HepG2 (cell line): Measurements from ENCODE around the gene FAM124A. TPM values are rescaled to one million over a fixed set of nuclear protein-coding genes. Genes with fewer than 3 reads are reported as not detected.

Experiments
- ATAC-seq: fragments of 200-7000 bp; cut with Tn5 transposase; 3 replicates; pipeline ENCODE4 v1.9.1; 2020; ENCODE audit warnings: mild to moderate bottlenecking, moderate library complexity
- BruUV-seq: library from RNA; stranded (reverse); fragments of 400-500 nt; replicated peaks from 2 replicates; lab custom pipeline; 2021; lab: Mats Ljungman, UMichigan
- CTCF ChIA-PET: fragments of 300-600 bp; formaldehyde crosslinking; extraction: SDS; loops from one replicate; lab custom pipeline; 2021; ENCODE audit warnings: low total read pairs, inconsistent platforms, low intra/inter-chr PET ratio; lab: Yijun Ruan, JAX
- POLR2A ChIA-PET: fragments of 350-600 bp; sonication (Branson Sonifier 250); formaldehyde crosslinking; loops from one replicate; lab custom pipeline; 2020; ENCODE audit warnings: antibody characterized with exemption, inconsistent platforms; lab: Yijun Ruan, JAX
- DNase-seq: peaks from one replicate; pipeline ENCODE4 v3.0.0-alpha.2; 2015; ENCODE audit warnings: low spot score
- FAIRE-seq: peaks from 3 replicates; lab custom pipeline; 2011; peaks lifted over from hg19 to GRCh38; lab: Jason Lieb, UNC
- H2AFZ ChIP-seq: one replicate; pipeline ENCODE4 v1.6.1; 2011; ENCODE audit warnings: low read length, inconsistent platforms
- H3K27ac ChIP-seq: fragments of 300-600 bp; 3 replicates; pipeline ENCODE4 v1.8.0; 2011; ENCODE audit warnings: mixed run types, mild to moderate bottlenecking, mixed read lengths, low read length, inconsistent platforms; ENCODE audit not compliant: insufficient read depth; ENCODE audit errors: extremely low read length
- H3K27me3 ChIP-seq, 2 experiments: fragments of 200-600 bp in 1 of 2; 2 replicates in 1 of 2; 3 replicates in 1 of 2; pipeline versions ENCODE4 v1.6.0 to v1.8.0; 2011; ENCODE audit warnings: low read length in 2 of 2, mild to moderate bottlenecking in 2 of 2, moderate library complexity in 2 of 2, inconsistent platforms in 1 of 2; ENCODE audit not compliant: insufficient read depth in 2 of 2, control insufficient read depth in 1 of 2
- H3K36me3 ChIP-seq, 2 experiments: fragments of 200-600 bp in 1 of 2; replicated peaks in 1 of 2; 2 replicates in 1 of 2; 3 replicates in 1 of 2; pipeline versions ENCODE4 v1.5.1 to v1.8.0; 2011; ENCODE audit warnings: low read length in 2 of 2, inconsistent platforms in 1 of 2; ENCODE audit not compliant: insufficient read depth in 2 of 2, control insufficient read depth in 1 of 2
- H3K4me1 ChIP-seq: 2 replicates; pipeline ENCODE4 v1.5.1; 2012; ENCODE audit warnings: low read length, inconsistent platforms; ENCODE audit not compliant: insufficient read depth
- H3K4me2 ChIP-seq: 2 replicates; pipeline ENCODE4 v1.6.0; 2011; ENCODE audit warnings: low read depth, low read length, inconsistent platforms
- H3K4me3 ChIP-seq, 3 experiments: fragments of 200-600 bp in 1 of 3; sonication (generic), shearing (Covaris generic) in 1 of 3; replicated peaks in 1 of 3; 2 replicates each; pipeline ENCODE4 v1.5.1; 2011 to 2016; ENCODE audit warnings: low read length in 3 of 3, inconsistent platforms in 2 of 3, low read depth in 2 of 3, mild to moderate bottlenecking in 2 of 3, control low read depth in 1 of 3, mixed read lengths in 1 of 3; ENCODE audit not compliant: insufficient read depth in 1 of 3
- H3K79me2 ChIP-seq: one replicate; pipeline ENCODE4 v1.6.1; 2011; ENCODE audit warnings: low read length, inconsistent platforms; ENCODE audit not compliant: insufficient read depth
- H3K9ac ChIP-seq: 2 replicates; pipeline ENCODE4 v1.6.0; 2011; ENCODE audit warnings: mild to moderate bottlenecking, low read depth, low read length, inconsistent platforms; ENCODE audit not compliant: insufficient read depth
- H3K9me3 ChIP-seq: 2 replicates; pipeline ENCODE4 v1.5.1; 2012; ENCODE audit warnings: mild to moderate bottlenecking, low read length
- H4K20me1 ChIP-seq: 2 replicates; pipeline ENCODE4 v1.6.0; 2011; ENCODE audit warnings: inconsistent platforms, mild to moderate bottlenecking, low read length, moderate library complexity; ENCODE audit not compliant: insufficient read depth
- CBX2 ChIP-seq, 2 experiments: fragments of 200-600 bp in 1 of 2; sonication (generic); formaldehyde crosslinking in 1 of 2; IDR thresholded peaks; 2 replicates each; pipeline versions ENCODE4 v1.7.0 to v1.8.1; 2018 to 2022; ENCODE audit warnings: low read depth in 2 of 2, low read length in 1 of 2, mild to moderate bottlenecking in 1 of 2, missing genetic modification reagents in 1 of 2
- CEBPG ChIP-seq: IDR thresholded peaks from 2 replicates; pipeline ENCODE4 v1.6.1; 2016
- HNF1B ChIP-seq: sonication (generic); formaldehyde crosslinking; IDR thresholded peaks from 2 replicates; pipeline ENCODE4 v1.5.1; 2020; ENCODE audit warnings: mild to moderate bottlenecking, moderate library complexity, missing genetic modification reagents
- MLXIP ChIP-seq: sonication (generic); formaldehyde crosslinking; IDR thresholded peaks from 2 replicates; pipeline ENCODE4 v1.9.0; 2021; ENCODE audit warnings: missing genetic modification reagents, borderline replicate concordance
- RCOR2 ChIP-seq: IDR thresholded peaks from 2 replicates; pipeline ENCODE4 v1.6.1; 2016; ENCODE audit warnings: missing biosample characterization, missing genetic modification reagents
- RXRB ChIP-seq: IDR thresholded peaks from 2 replicates; pipeline ENCODE4 v1.6.1; 2016; ENCODE audit warnings: borderline replicate concordance, missing genetic modification reagents, missing compliant biosample characterization
- ZNF33A ChIP-seq: sonication (generic); formaldehyde crosslinking; IDR thresholded peaks from 2 replicates; pipeline ENCODE4 v1.5.1; 2020; ENCODE audit warnings: missing genetic modification reagents, mild to moderate bottlenecking, moderate library complexity, borderline replicate concordance
- ZNF703 ChIP-seq: sonication (generic); formaldehyde crosslinking; IDR thresholded peaks from 2 replicates; pipeline ENCODE4 v1.5.1; 2020; ENCODE audit warnings: missing genetic modification reagents, mild to moderate bottlenecking, moderate library complexity, borderline replicate concordance
- ZNF713 ChIP-seq: sonication (generic); formaldehyde crosslinking; IDR thresholded peaks from 2 replicates; pipeline ENCODE4 v1.4.0; 2020; ENCODE audit warnings: mild to moderate bottlenecking, missing genetic modification reagents
- ZNF839 ChIP-seq: sonication (generic); formaldehyde crosslinking; IDR thresholded peaks from 2 replicates; pipeline ENCODE4 v1.4.0; 2020; ENCODE audit warnings: missing genetic modification reagents, mild to moderate bottlenecking, borderline replicate concordance
- in situ Hi-C: cut with HindIII; loops from 2 replicates; pipeline ENCODE4 v1.10.0; 2017; ENCODE audit warnings: low pct_unique_long_range_greater_than_20kb; ENCODE audit not compliant: extremely low pct_ligation_motif_present
- intact Hi-C: fragments of 100-400 bp; cut with micrococcal nuclease; formaldehyde crosslinking; loops from one replicate; pipeline ENCODE4 v1.10.0; 2022; ENCODE audit not compliant: unreplicated experiment
- polyA plus RNA-seq, 8 experiments: library from polyadenylated mRNA; depleted of rRNA in 3 of 8; stranded (reverse) in 7 of 8; unstranded in 1 of 8; fragments of >200 nt; fragmentation: Illumina TruSeq in 4 of 8; extraction: Trizol in 4 of 8; gene quantifications; 2 replicates each; pipeline versions ENCODE4 v1.2.1 to v1.2.3, GENCODE V29; 2011 to 2016; ENCODE audit warnings: low read depth in 4 of 8, missing spikeins in 1 of 8, mixed read lengths in 1 of 8; ENCODE audit not compliant: insufficient read depth in 1 of 8
- total RNA-seq, 5 experiments: library from RNA; depleted of rRNA; stranded (reverse); fragments of >200 nt; fragmentation: Illumina TruSeq; extraction: Trizol; gene quantifications; 2 replicates each; pipeline ENCODE4 v1.2.3, GENCODE V29; 2016; ENCODE audit warnings: low read depth in 1 of 5

Gene FAM124A
- total and polyA plus RNA-seq, 2 of the 13 experiments (the other 11 are each of a cell fraction or from before 2014, with no cell fraction given): not detected

- TF ChIP-seq ZNF839 (CRISPR knock-in tag) (no peak), ZNF33A (CRISPR knock-in tag) (no peak), MLXIP (CRISPR knock-in tag) (no peak), CEBPG (CRISPR knock-in tag) (no peak), CBX2 (IDR thresholded peaks at IDR 0.05; ENCODE audit: low read depth, low read length) (no peak), CBX2 (CRISPR knock-in tag; IDR thresholded peaks at IDR 0.05; ENCODE audit: low read depth) (no peak)
These were observed 9.3 kb downstream of the FAM124A start (continued) for GRCh38 chr13:51231456-51231855.

- BruUV-seq: no TSS peak
- Histone ChIP-seq H3K27ac (no peak overlapping the region), H3K36me3 (no peaks in the 10 kb centered on the region), H2AFZ (no peak overlapping the region), H3K9ac (no peak overlapping the region), H4K20me1 (no peaks in the 10 kb centered on the region), H3K79me2 (no peaks in the 10 kb centered on the region), H3K4me3 (no peak overlapping the region), H3K27me3 (peaks cover 2 to 47% of the 10 kb centered on the region in 2 experiments; a peak in 4 of 5 replicates), H3K4me2 (no peak overlapping the region), H3K9me3 (no peaks in the 10 kb centered on the region), H3K4me1 (no peaks in the 10 kb centered on the region)
- intact Hi-C loops: no loop called here
- CTCF ChIA-PET: no interaction called here
- ATAC-seq (no peak), DNase-seq (no peak), FAIRE-seq (no peak)
- in situ Hi-C loops: no loop called here
- POLR2A ChIA-PET: no interaction called here
- TF ChIP-seq RCOR2 (CRISPR knock-in tag) (no peak), ZNF713 (CRISPR knock-in tag) (no peak), HNF1B (CRISPR knock-in tag) (no peak), ZNF703 (CRISPR knock-in tag) (no peak), RXRB (CRISPR knock-in tag) (no peak)
These were observed 10.1 kb downstream of the FAM124A start for GRCh38 chr13:51232328-51232727.
